NT2/D1 (cell line): ENCODE data around the gene DYDC1.

Experiments used
- DNase-seq: peaks from one replicate; pipeline ENCODE4 v3.0.0-alpha.2; 2011; ENCODE audit warnings: low read depth, low spot score
- H3K27me3 ChIP-seq: 2 replicates; pipeline ENCODE4 v1.6.0; 2011; ENCODE audit warnings: mild to moderate bottlenecking; ENCODE audit not compliant: insufficient read length, insufficient read depth
- H3K36me3 ChIP-seq: 2 replicates; pipeline ENCODE4 v1.6.1; 2011; ENCODE audit warnings: mild to moderate bottlenecking, low read length, mixed read lengths; ENCODE audit not compliant: insufficient read depth, insufficient read length
- H3K4me1 ChIP-seq: 2 replicates; pipeline ENCODE4 v1.5.1; 2011; ENCODE audit not compliant: insufficient read depth, insufficient read length
- H3K4me3 ChIP-seq: 2 replicates; pipeline ENCODE4 v1.5.1; 2011; ENCODE audit warnings: low read depth; ENCODE audit not compliant: insufficient read length
- H3K9ac ChIP-seq: 2 replicates; pipeline ENCODE4 v1.6.0; 2011; ENCODE audit warnings: low read depth; ENCODE audit not compliant: insufficient read length
- H3K9me3 ChIP-seq: 2 replicates; pipeline ENCODE4 v1.5.1; 2011; ENCODE audit warnings: mild to moderate bottlenecking, low read length; ENCODE audit not compliant: insufficient read depth
- SUZ12 ChIP-seq: IDR thresholded peaks from 2 replicates; pipeline ENCODE4 v1.6.1; 2011; ENCODE audit not compliant: insufficient read length, insufficient read depth; ENCODE audit errors: extremely low read depth
- YY1 ChIP-seq: IDR thresholded peaks from 2 replicates; pipeline ENCODE4 v1.6.1; 2011; ENCODE audit not compliant: insufficient read length, insufficient read depth
- ZNF274 ChIP-seq: IDR thresholded peaks from 2 replicates; pipeline ENCODE4 v1.6.1; 2011; ENCODE audit warnings: mild to moderate bottlenecking, low read depth, low read length

Gene DYDC1

GRCh38 chr10:80356563-80356988, at the start of gene DYDC1, which contains the start of gene DYDC2:
DYDC1 (minus strand) TSS chr10:80356755; CDS start chr10:80352601, 4,154 bp downstream.
DYDC2 (plus strand) TSS chr10:80356781; CDS start chr10:80362444, 5,663 bp downstream.
- no peaks in the 10 kb centered on the region for H3K4me1 ChIP-seq
- peak within 1 kb of the TSS; percentile 80 for H3K9ac ChIP-seq
- H3K4me3 ChIP-seq: peak within 1 kb of the TSS; percentile 46
- peak; percentile 48 for DNase-seq
- H3K36me3 ChIP-seq: no peaks in the 10 kb centered on the region
- no peaks in the 10 kb centered on the region for H3K9me3 ChIP-seq
- no peak for TF ChIP-seq YY1
- no peak for TF ChIP-seq ZNF274
- no peak for TF ChIP-seq SUZ12
- H3K27me3 ChIP-seq: peaks cover 15% of the 10 kb centered on the region

GRCh38 chr10:80406204-80406603, 49.6 kb upstream of the DYDC1 start:
- Histone ChIP-seq H3K36me3 (peaks cover 3% of the 10 kb centered on the region), H3K4me1 (peaks cover 2% of the 10 kb centered on the region), H3K9ac (no peak overlapping the region), H3K4me3 (no peak overlapping the region), H3K9me3 (no peaks in the 10 kb centered on the region), H3K27me3 (peaks cover 3% of the 10 kb centered on the region)
- TF ChIP-seq ZNF274: no peak
- TF ChIP-seq SUZ12: no peak
- no peak for TF ChIP-seq YY1
- DNase-seq: no peak

- TF ChIP-seq ZNF274 (no peak), SUZ12 (no peak), YY1 (no peak)
- peaks cover 2% of the 10 kb centered on the region for H3K4me1 ChIP-seq
- peaks cover 3% of the 10 kb centered on the region for H3K27me3 ChIP-seq
- no peak overlapping the region for H3K4me3 ChIP-seq
- no peaks in the 10 kb centered on the region for H3K9me3 ChIP-seq
- DNase-seq: no peak
- H3K36me3 ChIP-seq: peaks cover 3% of the 10 kb centered on the region
- no peak overlapping the region for H3K9ac ChIP-seq
Measured at GRCh38 chr10:80405626-80406025, 49.1 kb upstream of the DYDC1 start.

- Histone ChIP-seq H3K4me3 (no peak overlapping the region), H3K9ac (no peak overlapping the region), H3K36me3 (peaks cover 2% of the 10 kb centered on the region), H3K9me3 (no peaks in the 10 kb centered on the region), H3K27me3 (peaks cover 3% of the 10 kb centered on the region), H3K4me1 (peaks cover 2% of the 10 kb centered on the region)
- no peak for DNase-seq
- no peak for TF ChIP-seq ZNF274
- TF ChIP-seq SUZ12: no peak
- TF ChIP-seq YY1: no peak
Measured at GRCh38 chr10:80405035-80405434, 48.5 kb upstream of the DYDC1 start.

GRCh38 chr10:80400136-80400804, 43.7 kb upstream of the DYDC1 start:
- Histone ChIP-seq H3K4me1 (no peaks in the 10 kb centered on the region), H3K36me3 (no peaks in the 10 kb centered on the region), H3K4me3 (no peak overlapping the region), H3K9ac (no peak overlapping the region), H3K27me3 (no peaks in the 10 kb centered on the region), H3K9me3 (no peaks in the 10 kb centered on the region)
- no peak for TF ChIP-seq SUZ12
- no peak for TF ChIP-seq YY1
- no peak for TF ChIP-seq ZNF274
- DNase-seq: no peak

GRCh38 chr10:80397014-80397413, 40.5 kb upstream of the DYDC1 start:
- H3K9ac ChIP-seq: no peak overlapping the region
- no peaks in the 10 kb centered on the region for H3K9me3 ChIP-seq
- DNase-seq: no peak
- H3K4me3 ChIP-seq: no peak overlapping the region
- no peaks in the 10 kb centered on the region for H3K36me3 ChIP-seq
- no peaks in the 10 kb centered on the region for H3K27me3 ChIP-seq
- no peaks in the 10 kb centered on the region for H3K4me1 ChIP-seq
- no peak for TF ChIP-seq SUZ12
- no peak for TF ChIP-seq YY1
- no peak for TF ChIP-seq ZNF274

- H3K4me3 ChIP-seq: no peak overlapping the region
- H3K4me1 ChIP-seq: no peaks in the 10 kb centered on the region
- DNase-seq: no peak
- H3K9ac ChIP-seq: no peak overlapping the region
- no peaks in the 10 kb centered on the region for H3K36me3 ChIP-seq
- TF ChIP-seq YY1 (no peak), SUZ12 (no peak), ZNF274 (no peak)
- H3K27me3 ChIP-seq: peaks cover 3% of the 10 kb centered on the region
- H3K9me3 ChIP-seq: no peaks in the 10 kb centered on the region
Measured at GRCh38 chr10:80394358-80394916, 37.9 kb upstream of the DYDC1 start.
